T-helper 9 cell (primary cell): ENCODE data around the gene RUNX1.

Experiments used
- DNase-seq: peaks from one replicate; pipeline ENCODE4 v3.0.0-alpha.2; 2020

The RUNX1 gene

GRCh38 chr21:34844924-34845238 is 204.2 kb downstream of the RUNX1 start:
- DNase-seq: no peak

GRCh38 chr21:34844013-34844923 is 204.8 kb downstream of the RUNX1 start:
- no peak for DNase-seq

GRCh38 chr21:34843562-34843961 is 205.5 kb downstream of the RUNX1 start:
- DNase-seq: no peak

- DNase-seq: no peak
Observed at GRCh38 chr21:34841154-34841553, 207.9 kb downstream of the RUNX1 start.

GRCh38 chr21:34840693-34841092 is 208.4 kb downstream of the RUNX1 start:
- no peak for DNase-seq

GRCh38 chr21:34838956-34839820 is 209.9 kb downstream of the RUNX1 start:
- no peak for DNase-seq

GRCh38 chr21:34836933-34837505 is 212.1 kb downstream of the RUNX1 start:
- DNase-seq: no peak

GRCh38 chr21:34836103-34836932 is 212.8 kb downstream of the RUNX1 start:
- DNase-seq: no peak

GRCh38 chr21:34835526-34835925 is 213.6 kb downstream of the RUNX1 start:
- DNase-seq: no peak

- no peak for DNase-seq
Observed at GRCh38 chr21:34834852-34835501, 214.1 kb downstream of the RUNX1 start.

GRCh38 chr21:34834290-34834689 is 214.8 kb downstream of the RUNX1 start:
- no peak for DNase-seq

GRCh38 chr21:34833465-34833864 is 215.6 kb downstream of the RUNX1 start:
- DNase-seq: no peak

- DNase-seq: no peak
Observed at GRCh38 chr21:34830386-34831170, 218.5 kb downstream of the RUNX1 start.

GRCh38 chr21:34827445-34828235 is 221.5 kb downstream of the RUNX1 start:
- no peak for DNase-seq

GRCh38 chr21:34826836-34827235 is 222.3 kb downstream of the RUNX1 start:
- no peak for DNase-seq

- DNase-seq: no peak
Observed at GRCh38 chr21:34825948-34826548, 223.1 kb downstream of the RUNX1 start.

- DNase-seq: no peak
Observed at GRCh38 chr21:34825101-34825500, 224.0 kb downstream of the RUNX1 start.

- DNase-seq: no peak
Observed at GRCh38 chr21:34824314-34824713, 224.8 kb downstream of the RUNX1 start.

GRCh38 chr21:34822942-34823341 is 226.2 kb downstream of the RUNX1 start:
- DNase-seq: no peak

- no peak for DNase-seq
Observed at GRCh38 chr21:34822168-34822567, 226.9 kb downstream of the RUNX1 start.
